H1 (cell line): Measurements from ENCODE around the gene SPANXD. TPM values are rescaled to one million over a fixed set of nuclear protein-coding genes. Genes with fewer than 3 reads are reported as not detected.

ENCODE experiments used
- CTCF ChIA-PET: fragments of 300-600 bp; sonication (Branson Sonifier 250); formaldehyde crosslinking; loops from one replicate; lab custom pipeline; 2021; ENCODE audit not compliant: partially characterized antibody; lab: Charles Lee
- POLR2A ChIA-PET: fragments of 300-600 bp; sonication (Branson Sonifier 250); formaldehyde crosslinking; loops from one replicate; lab custom pipeline; 2021; ENCODE audit warnings: inconsistent platforms; ENCODE audit not compliant: partially characterized antibody; lab: Charles Lee
- DNase-seq, 2 experiments: peaks; one replicate each; pipeline versions ENCODE4 v3.0.0 to v3.0.0-alpha.2; 2010 to 2022; ENCODE audit warnings: low spot score in 2 of 2, low read depth in 1 of 2, mixed read lengths in 1 of 2
- FAIRE-seq: peaks from 2 replicates; lab custom pipeline; 2011; peaks lifted over from hg19 to GRCh38; lab: Jason Lieb, UNC
- H2AFZ ChIP-seq: 2 replicates; pipeline ENCODE4 v1.8.1; 2012; ENCODE audit warnings: low read length, inconsistent platforms
- H2AK5ac ChIP-seq: 2 replicates; pipeline ENCODE4 v1.6.1; 2013; ENCODE audit warnings: low read depth, low read length
- H2BK120ac ChIP-seq: replicated peaks from 2 replicates; pipeline ENCODE3; 2013; ENCODE audit warnings: low read depth, low read length, inconsistent platforms
- H2BK12ac ChIP-seq: 2 replicates; pipeline ENCODE4 v1.6.1; 2013; ENCODE audit warnings: low read depth, low read length
- H2BK15ac ChIP-seq: 2 replicates; pipeline ENCODE4 v1.6.1; 2013; ENCODE audit warnings: low read length
- H2BK20ac ChIP-seq: 2 replicates; pipeline ENCODE4 v1.6.1; 2013; ENCODE audit warnings: low read length
- H2BK5ac ChIP-seq: 2 replicates; pipeline ENCODE4 v1.6.1; 2013; ENCODE audit warnings: low read depth, low read length
- H3K14ac ChIP-seq: 2 replicates; pipeline ENCODE4 v1.6.1; 2013; ENCODE audit warnings: inconsistent platforms; ENCODE audit not compliant: insufficient read length
- H3K18ac ChIP-seq: 2 replicates; pipeline ENCODE4 v1.6.1; 2013; ENCODE audit warnings: low read length; ENCODE audit errors: extremely low read depth
- H3K23ac ChIP-seq: 2 replicates; pipeline ENCODE4 v1.6.1; 2013; ENCODE audit warnings: inconsistent platforms; ENCODE audit not compliant: insufficient read length
- H3K23me2 ChIP-seq: 2 replicates; pipeline ENCODE4 v1.6.1; 2013; ENCODE audit warnings: low read depth, low read length
- H3K27ac ChIP-seq: 2 replicates; pipeline ENCODE4 v1.6.1; 2011; ENCODE audit warnings: low read depth, low read length, inconsistent platforms
- H3K27me3 ChIP-seq, 4 experiments: replicated peaks in 1 of 4; 1 replicate in 1 of 4; 2 replicates in 3 of 4; pipeline versions ENCODE4 v1.6.1 to v1.8.1; 2011 to 2013; ENCODE audit warnings: low read length in 3 of 4, mild to moderate bottlenecking in 3 of 4, inconsistent platforms in 2 of 4, mixed read lengths in 2 of 4, moderate library complexity in 1 of 4; ENCODE audit not compliant: control insufficient read depth in 3 of 4, insufficient read depth in 3 of 4; ENCODE audit errors: extremely low read depth in 1 of 4
- H3K36me3 ChIP-seq, 4 experiments: 2 replicates each; pipeline versions ENCODE4 v1.6.1 to v1.8.1; 2011 to 2013; ENCODE audit warnings: mild to moderate bottlenecking in 4 of 4, low read length in 3 of 4, moderate library complexity in 2 of 4, control low read depth in 1 of 4, inconsistent platforms in 1 of 4; ENCODE audit not compliant: insufficient read depth in 4 of 4, control insufficient read depth in 2 of 4
- H3K4ac ChIP-seq: replicated peaks from 2 replicates; pipeline ENCODE3; 2013; ENCODE audit warnings: low read length, low read depth, mixed read lengths, inconsistent platforms; ENCODE audit not compliant: insufficient read length
- H3K4me1 ChIP-seq, 4 experiments: replicated peaks in 1 of 4; 1 replicate in 1 of 4; 2 replicates in 3 of 4; pipeline versions ENCODE4 v1.6.1 to v1.8.1; 2011 to 2013; ENCODE audit warnings: low read length in 3 of 4, inconsistent platforms in 2 of 4, mixed read lengths in 1 of 4; ENCODE audit not compliant: insufficient read depth in 4 of 4, control insufficient read depth in 3 of 4
- H3K4me2 ChIP-seq, 2 experiments: 2 replicates each; pipeline versions ENCODE4 v1.6.1 to v1.8.1; 2011 to 2013; ENCODE audit warnings: low read depth in 2 of 2, low read length in 2 of 2, control low read depth in 1 of 2, inconsistent platforms in 1 of 2, mild to moderate bottlenecking in 1 of 2; ENCODE audit not compliant: insufficient read depth in 1 of 2
- H3K4me3 ChIP-seq, 4 experiments: fragments of 200-600, 300-600 bp in 1 of 4; sonication (generic), shearing (Covaris generic), sonication (Bioruptor Twin) in 1 of 4; 2 replicates each; pipeline versions ENCODE4 v1.5.1 to v1.8.1; 2011 to 2016; ENCODE audit warnings: low read length in 4 of 4, low read depth in 3 of 4, control low read depth in 2 of 4, inconsistent platforms in 2 of 4, mild to moderate bottlenecking in 2 of 4, mixed read lengths in 1 of 4, moderate library complexity in 1 of 4; ENCODE audit not compliant: insufficient read depth in 2 of 4; ENCODE audit errors: extremely low read depth in 1 of 4
- H3K56ac ChIP-seq: replicated peaks from 2 replicates; pipeline ENCODE3; 2013; ENCODE audit warnings: low read depth, mild to moderate bottlenecking, mixed read lengths, low read length, inconsistent platforms; ENCODE audit not compliant: insufficient read length
- H3K79me1 ChIP-seq: 2 replicates; pipeline ENCODE4 v1.6.1; 2013; ENCODE audit warnings: low read depth, low read length, control low read depth
- H3K79me2 ChIP-seq, 2 experiments: 2 replicates each; pipeline versions ENCODE4 v1.6.1 to v1.8.1; 2012 to 2013; ENCODE audit warnings: low read length in 2 of 2, mild to moderate bottlenecking in 2 of 2, inconsistent platforms in 1 of 2; ENCODE audit not compliant: insufficient read depth in 2 of 2, control insufficient read depth in 1 of 2
- H3K9ac ChIP-seq, 4 experiments: replicated peaks in 1 of 4; 1 replicate in 1 of 4; 2 replicates in 3 of 4; pipeline versions ENCODE4 v1.6.1 to v1.8.1; 2011 to 2013; ENCODE audit warnings: low read depth in 3 of 4, low read length in 3 of 4, control low read depth in 2 of 4, mild to moderate bottlenecking in 2 of 4, moderate library complexity in 2 of 4, inconsistent platforms in 1 of 4; ENCODE audit errors: extremely low read depth in 1 of 4
- H3K9me3 ChIP-seq, 2 experiments: 2 replicates each; pipeline versions ENCODE4 v1.6.1 to v1.8.1; 2012 to 2013; ENCODE audit warnings: mild to moderate bottlenecking in 2 of 2, moderate library complexity in 2 of 2, control low read depth in 1 of 2, inconsistent platforms in 1 of 2, low read depth in 1 of 2, low read length in 1 of 2, mixed read lengths in 1 of 2; ENCODE audit not compliant: insufficient read depth in 2 of 2
- H4K20me1 ChIP-seq, 2 experiments: replicated peaks in 1 of 2; 2 replicates each; pipeline versions ENCODE3 to v1.8.1; 2011 to 2013; ENCODE audit warnings: inconsistent platforms in 2 of 2, low read length in 2 of 2, mild to moderate bottlenecking in 1 of 2; ENCODE audit not compliant: insufficient read depth in 2 of 2, control insufficient read depth in 1 of 2
- H4K5ac ChIP-seq: 2 replicates; pipeline ENCODE4 v1.6.1; 2013; ENCODE audit warnings: low read length, low read depth, mixed read lengths, inconsistent platforms; ENCODE audit not compliant: insufficient read length
- H4K8ac ChIP-seq: 2 replicates; pipeline ENCODE4 v1.8.0; 2013; ENCODE audit warnings: mild to moderate bottlenecking, moderate library complexity, low read length, inconsistent platforms; ENCODE audit not compliant: insufficient read depth; ENCODE audit errors: extremely low read depth
- H4K91ac ChIP-seq: replicated peaks from 2 replicates; pipeline ENCODE3; 2013; ENCODE audit warnings: low read length, mixed read lengths, inconsistent platforms; ENCODE audit not compliant: insufficient read length
- CEBPB ChIP-seq: IDR thresholded peaks from 2 replicates; pipeline ENCODE4 v1.6.1; 2012; ENCODE audit warnings: low read depth, low read length
- SP1 ChIP-seq: IDR thresholded peaks from 2 replicates; pipeline ENCODE4 v1.6.1; 2011; ENCODE audit warnings: low read depth, low read length
- WGBS, 2 experiments: shearing (Covaris generic) in 1 of 2; methylation state at CpG; one replicate each; pipeline versions ENCODE4 v1.1.6 to v1.1.7; 2013 to 2015; ENCODE audit warnings: low lambda C conversion rate in 2 of 2, mixed read lengths in 2 of 2, inconsistent platforms in 1 of 2, low coverage in 1 of 2, missing lambda C conversion rate in 1 of 2; ENCODE audit not compliant: insufficient replicate concordance in 2 of 2, insufficient coverage in 1 of 2, insufficient read length in 1 of 2; ENCODE audit errors: extremely low coverage in 1 of 2, missing lambda C conversion rate in 1 of 2; 5-methylcytosine and 5-hydroxymethylcytosine counted together
- polyA plus RNA-seq, 7 experiments: library from polyadenylated mRNA; depleted of rRNA in 3 of 7; stranded (reverse) in 5 of 7; unstranded in 2 of 7; fragments of >200 nt in 5 of 7; fragments of 200-250 nt in 2 of 7; gene quantifications; 1 replicate in 5 of 7; 2 replicates in 1 of 7; 4 replicates in 1 of 7; pipeline versions ENCODE4 v1.2.1 to v1.2.3, GENCODE V29; 2011 to 2013; ENCODE audit warnings: missing spikeins in 2 of 7, mixed read lengths in 2 of 7
- total RNA-seq: library from RNA; stranded (reverse); fragmentation: NEBNext Ultra II Directional; extraction: Animal tissue kit (Norgen Biotek cat#: 25700); gene quantifications from 2 replicates; pipeline ENCODE4 v1.2.1, GENCODE V29; 2021

SPANXD gene
- total and polyA plus RNA-seq, 2 of the 8 experiments (the other 6 are each of a cell fraction or from before 2014, with no cell fraction given), result not detected

DNA sequence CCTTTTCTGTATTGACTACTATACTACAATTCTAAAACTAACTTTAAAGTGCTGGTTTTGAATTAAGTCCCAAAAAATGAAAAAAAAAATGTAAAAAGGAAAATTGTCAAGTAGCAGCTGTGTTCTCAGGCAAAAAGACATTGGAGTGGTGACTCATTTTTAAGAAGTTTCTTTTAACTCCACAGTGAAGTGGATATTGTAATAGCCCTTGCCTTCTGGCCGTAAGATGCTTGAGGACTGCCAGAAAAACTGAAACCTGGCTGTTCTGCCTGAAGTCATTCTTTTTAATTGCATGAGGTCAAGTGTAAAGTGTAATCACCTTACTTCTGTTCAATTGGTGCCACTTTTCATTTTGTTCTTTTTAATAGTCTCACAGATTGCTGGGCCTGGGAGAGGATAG is 28.9 kb downstream of the SPANXD start:
- H4K5ac ChIP-seq, result no peak overlapping the region
- no peak overlapping the region for H2AFZ ChIP-seq
- no peaks in the 10 kb centered on the region for H3K79me2 ChIP-seq
- H3K56ac ChIP-seq, result no peak overlapping the region
- no peaks in the 10 kb centered on the region for H3K23me2 ChIP-seq
- no peaks in the 10 kb centered on the region for H3K4me1 ChIP-seq
- H3K27me3 ChIP-seq, result no peaks in the 10 kb centered on the region
- POLR2A ChIA-PET, result no interaction called here
- no peak overlapping the region for H2BK20ac ChIP-seq
- no peak overlapping the region for H3K18ac ChIP-seq
- no peak overlapping the region for H4K91ac ChIP-seq
- CTCF ChIA-PET, result no interaction called here
- H3K14ac ChIP-seq, result no peak overlapping the region
- H3K9me3 ChIP-seq, result no peaks in the 10 kb centered on the region
- no peak overlapping the region for H3K4ac ChIP-seq
- H4K20me1 ChIP-seq, result no peaks in the 10 kb centered on the region
- H3K23ac ChIP-seq, result no peak overlapping the region
- no peak overlapping the region for H2BK15ac ChIP-seq
- no peak overlapping the region for H4K8ac ChIP-seq
- no peak overlapping the region for H3K9ac ChIP-seq
- H3K27ac ChIP-seq, result no peak overlapping the region
- H3K79me1 ChIP-seq, result no peaks in the 10 kb centered on the region
- no peak overlapping the region for H3K4me3 ChIP-seq
- no peak overlapping the region for H2BK12ac ChIP-seq
- FAIRE-seq, result no peak
- no peak overlapping the region for H2BK120ac ChIP-seq
- H3K4me2 ChIP-seq, result no peak overlapping the region
- DNase-seq, result no peak
- H2BK5ac ChIP-seq, result no peak overlapping the region
- TF ChIP-seq SP1, result no peak
- no peak for TF ChIP-seq CEBPB
- 100% methylated on average over 1 of the region's 1 CpG; no CpG with 5 or more reads in 1 of the 2 experiments for WGBS, 2 experiments
- no peaks in the 10 kb centered on the region for H3K36me3 ChIP-seq
- no peak overlapping the region for H2AK5ac ChIP-seq
